HG03521 (cell line): Measurements from ENCODE around the gene EXT2.

Experiments
- ATAC-seq: cut with Tn5 transposase; IDR thresholded peaks from one replicate; pipeline ENCODE4 v1.9.1; 2021; ENCODE audit warnings: mild to moderate bottlenecking, moderate library complexity; ENCODE audit not compliant: unreplicated experiment

The EXT2 gene

GRCh38 chr11:44162004-44162403 lies 66.5 kb downstream of the EXT2 start:
- no peak for ATAC-seq

GRCh38 chr11:44162662-44163061 lies 67.2 kb downstream of the EXT2 start:
- ATAC-seq = no peak

GRCh38 chr11:44165432-44165831 lies 70.0 kb downstream of the EXT2 start:
- no peak for ATAC-seq

GRCh38 chr11:44167046-44167445 lies 71.6 kb downstream of the EXT2 start:
- no peak for ATAC-seq

GRCh38 chr11:44171518-44171917 lies 76.0 kb downstream of the EXT2 start:
- ATAC-seq = no peak

GRCh38 chr11:44172966-44173365 lies 77.5 kb downstream of the EXT2 start:
- no peak for ATAC-seq

GRCh38 chr11:44174842-44175241 lies 79.4 kb downstream of the EXT2 start:
- ATAC-seq = no peak

GRCh38 chr11:44176546-44177213 lies 81.2 kb downstream of the EXT2 start:
- ATAC-seq = no peak

- ATAC-seq = no peak
Observed at GRCh38 chr11:44177905-44178304, 82.4 kb downstream of the EXT2 start.

GRCh38 chr11:44178381-44178780 lies 82.9 kb downstream of the EXT2 start:
- ATAC-seq = no peak

GRCh38 chr11:44179173-44179572 lies 83.7 kb downstream of the EXT2 start:
- no peak for ATAC-seq

- ATAC-seq = no peak
Observed at GRCh38 chr11:44180107-44180506, 84.6 kb downstream of the EXT2 start.

GRCh38 chr11:44185522-44185921 lies 90.0 kb downstream of the EXT2 start:
- ATAC-seq = no peak

- ATAC-seq = no peak
Observed at GRCh38 chr11:44186321-44186930, 90.9 kb downstream of the EXT2 start.

- no peak for ATAC-seq
Observed at GRCh38 chr11:44188643-44189042, 93.2 kb downstream of the EXT2 start.

GRCh38 chr11:44189986-44190882 lies 94.8 kb downstream of the EXT2 start:
- no peak for ATAC-seq

GRCh38 chr11:44190883-44191230 lies 95.4 kb downstream of the EXT2 start:
- ATAC-seq = no peak

- ATAC-seq = no peak
Observed at GRCh38 chr11:44191322-44192016, 96.0 kb downstream of the EXT2 start.

GRCh38 chr11:44192017-44192385 lies 96.5 kb downstream of the EXT2 start:
- ATAC-seq = no peak

- ATAC-seq = no peak
Observed at GRCh38 chr11:44192462-44193100, 97.1 kb downstream of the EXT2 start.

GRCh38 chr11:44193856-44194255 lies 98.4 kb downstream of the EXT2 start:
- no peak for ATAC-seq
